Brain microvascular endothelial cell (primary cell): ENCODE results near the gene LDLRAD4.

ENCODE experiments used
- DNase-seq: peaks from one replicate; pipeline ENCODE4 v3.0.0-alpha.2; 2020
- H3K27ac ChIP-seq: fragments of 250-450 bp; sonication (Bioruptor Pico); 2 replicates; pipeline ENCODE4 v1.5.1; 2020; ENCODE audit warnings: mild to moderate bottlenecking, moderate library complexity
- H3K27me3 ChIP-seq: fragments of 250-450 bp; sonication (Bioruptor Pico); replicated peaks from 2 replicates; pipeline ENCODE4 v1.5.1; 2020; ENCODE audit warnings: mild to moderate bottlenecking
- H3K36me3 ChIP-seq: fragments of 250-450 bp; sonication (Bioruptor Pico); replicated peaks from 2 replicates; pipeline ENCODE4 v1.5.1; 2020; ENCODE audit warnings: mild to moderate bottlenecking
- H3K4me3 ChIP-seq: 2 replicates; pipeline ENCODE4 v1.5.1; 2011; ENCODE audit warnings: low read depth, mild to moderate bottlenecking, control low read depth, low read length, moderate library complexity
- in situ Hi-C: cut with HindIII; loops from 2 replicates; pipeline ENCODE4 v1.10.0; 2017; ENCODE audit warnings: low sequenced_read_pairs, low pct_ligation_motif_present
- TF ChIP-seq, protein P1 (sequence below): IDR thresholded peaks from 2 replicates; pipeline ENCODE4 v1.5.1; 2011; ENCODE audit warnings: low read depth, mild to moderate bottlenecking, moderate library complexity, low read length, control low read depth, inconsistent platforms; ENCODE audit errors: missing control alignments

LDLRAD4 gene

DNA sequence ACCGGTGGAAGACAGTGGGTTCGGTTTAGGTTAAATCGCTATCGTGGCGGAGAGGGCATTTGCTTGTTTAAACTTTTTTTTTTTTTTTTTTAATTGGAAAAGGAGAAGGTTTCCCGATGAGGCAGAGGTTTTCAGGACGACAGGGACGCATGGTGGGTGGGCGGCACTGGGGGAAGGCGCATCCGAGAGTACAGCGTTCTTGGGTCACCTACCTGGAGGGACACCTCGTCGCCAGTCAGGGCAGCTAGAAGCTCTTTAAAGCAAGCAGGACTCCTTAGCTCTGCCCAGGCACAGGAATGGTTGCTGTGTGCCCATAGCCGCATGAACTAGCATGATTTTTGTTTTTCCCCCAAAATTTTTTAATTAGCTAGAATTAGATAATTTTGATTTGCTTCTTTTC is 437 bp downstream of the LDLRAD4 start:
- in situ Hi-C loops: no loop called here
- no peak for DNase-seq
- H3K27ac ChIP-seq: no peak overlapping the region
- peaks cover 64% of the 10 kb centered on the region for H3K27me3 ChIP-seq
- TF ChIP-seq, protein P1, sequence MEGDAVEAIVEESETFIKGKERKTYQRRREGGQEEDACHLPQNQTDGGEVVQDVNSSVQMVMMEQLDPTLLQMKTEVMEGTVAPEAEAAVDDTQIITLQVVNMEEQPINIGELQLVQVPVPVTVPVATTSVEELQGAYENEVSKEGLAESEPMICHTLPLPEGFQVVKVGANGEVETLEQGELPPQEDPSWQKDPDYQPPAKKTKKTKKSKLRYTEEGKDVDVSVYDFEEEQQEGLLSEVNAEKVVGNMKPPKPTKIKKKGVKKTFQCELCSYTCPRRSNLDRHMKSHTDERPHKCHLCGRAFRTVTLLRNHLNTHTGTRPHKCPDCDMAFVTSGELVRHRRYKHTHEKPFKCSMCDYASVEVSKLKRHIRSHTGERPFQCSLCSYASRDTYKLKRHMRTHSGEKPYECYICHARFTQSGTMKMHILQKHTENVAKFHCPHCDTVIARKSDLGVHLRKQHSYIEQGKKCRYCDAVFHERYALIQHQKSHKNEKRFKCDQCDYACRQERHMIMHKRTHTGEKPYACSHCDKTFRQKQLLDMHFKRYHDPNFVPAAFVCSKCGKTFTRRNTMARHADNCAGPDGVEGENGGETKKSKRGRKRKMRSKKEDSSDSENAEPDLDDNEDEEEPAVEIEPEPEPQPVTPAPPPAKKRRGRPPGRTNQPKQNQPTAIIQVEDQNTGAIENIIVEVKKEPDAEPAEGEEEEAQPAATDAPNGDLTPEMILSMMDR: no peak
- no peak overlapping the region for H3K4me3 ChIP-seq
- H3K36me3 ChIP-seq: no peaks in the 10 kb centered on the region

DNA sequence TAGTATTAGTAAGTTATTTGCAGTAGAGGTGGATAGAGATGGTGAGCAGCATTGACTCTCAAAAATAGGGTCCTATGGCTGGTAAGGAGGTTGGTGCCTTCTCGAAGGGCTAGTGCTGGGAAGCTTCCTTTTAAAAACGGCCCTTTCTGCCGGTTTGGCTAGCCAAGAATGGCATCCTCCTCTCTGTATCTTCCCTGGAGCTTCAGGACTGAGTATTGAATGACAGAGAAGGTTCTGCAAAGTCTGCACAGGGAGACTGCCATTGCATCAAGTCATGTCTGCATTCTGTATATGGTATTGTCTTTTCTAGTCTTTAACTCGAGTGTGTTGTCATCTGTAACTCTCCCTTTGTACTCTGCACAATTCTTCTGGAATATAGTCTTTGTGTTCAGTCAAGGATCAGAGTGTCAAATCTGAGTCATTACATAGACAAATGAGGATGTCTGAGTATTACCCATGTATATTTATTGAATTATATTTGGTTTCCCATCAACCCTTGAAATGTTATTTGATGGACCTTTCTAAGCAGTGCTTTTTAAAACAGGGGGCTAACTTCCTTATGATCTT is 1.1 kb downstream of the LDLRAD4 start:
- Histone ChIP-seq H3K27ac (no peak overlapping the region), H3K4me3 (no peak overlapping the region), H3K27me3 (peaks cover 61% of the 10 kb centered on the region), H3K36me3 (no peaks in the 10 kb centered on the region)
- TF ChIP-seq, protein P1: no peak
- DNase-seq: no peak
- in situ Hi-C loops: no loop called here

DNA sequence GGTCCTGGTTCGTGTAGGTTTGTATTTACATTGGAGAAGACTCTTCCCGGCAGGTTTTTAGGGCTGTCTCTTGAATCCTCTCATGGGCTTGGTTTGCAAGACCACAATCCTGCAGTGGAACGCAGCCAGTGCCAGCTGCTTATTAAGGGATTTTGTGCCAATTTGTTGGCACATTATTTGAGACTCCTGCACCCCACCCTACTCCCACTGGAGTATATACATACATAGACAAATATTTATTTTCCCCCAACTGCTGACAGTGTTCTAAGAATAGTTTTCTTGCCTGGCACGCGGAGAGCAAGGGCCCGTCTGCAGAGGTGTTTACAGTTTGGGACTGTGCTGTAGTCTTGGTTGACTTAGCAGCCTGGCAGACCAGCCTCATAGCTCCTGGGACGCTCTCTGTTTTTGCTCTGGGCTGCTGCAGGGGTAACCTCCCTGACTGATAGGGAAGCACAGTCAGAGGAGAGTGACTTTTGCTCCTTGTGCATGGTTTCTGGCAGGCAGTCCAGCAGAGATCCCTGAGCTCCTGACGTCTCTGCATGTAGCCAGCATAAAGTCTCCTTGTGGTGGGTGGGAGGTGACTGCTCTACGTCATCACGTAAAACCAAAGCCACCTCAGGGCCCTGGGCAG is 1.9 kb downstream of the LDLRAD4 start:
- H3K4me3 ChIP-seq: no peak overlapping the region
- DNase-seq: no peak
- no peak overlapping the region for H3K27ac ChIP-seq
- in situ Hi-C loops: no loop called here
- TF ChIP-seq, protein P1: no peak
- peaks cover 57% of the 10 kb centered on the region for H3K27me3 ChIP-seq
- H3K36me3 ChIP-seq: no peaks in the 10 kb centered on the region

DNA sequence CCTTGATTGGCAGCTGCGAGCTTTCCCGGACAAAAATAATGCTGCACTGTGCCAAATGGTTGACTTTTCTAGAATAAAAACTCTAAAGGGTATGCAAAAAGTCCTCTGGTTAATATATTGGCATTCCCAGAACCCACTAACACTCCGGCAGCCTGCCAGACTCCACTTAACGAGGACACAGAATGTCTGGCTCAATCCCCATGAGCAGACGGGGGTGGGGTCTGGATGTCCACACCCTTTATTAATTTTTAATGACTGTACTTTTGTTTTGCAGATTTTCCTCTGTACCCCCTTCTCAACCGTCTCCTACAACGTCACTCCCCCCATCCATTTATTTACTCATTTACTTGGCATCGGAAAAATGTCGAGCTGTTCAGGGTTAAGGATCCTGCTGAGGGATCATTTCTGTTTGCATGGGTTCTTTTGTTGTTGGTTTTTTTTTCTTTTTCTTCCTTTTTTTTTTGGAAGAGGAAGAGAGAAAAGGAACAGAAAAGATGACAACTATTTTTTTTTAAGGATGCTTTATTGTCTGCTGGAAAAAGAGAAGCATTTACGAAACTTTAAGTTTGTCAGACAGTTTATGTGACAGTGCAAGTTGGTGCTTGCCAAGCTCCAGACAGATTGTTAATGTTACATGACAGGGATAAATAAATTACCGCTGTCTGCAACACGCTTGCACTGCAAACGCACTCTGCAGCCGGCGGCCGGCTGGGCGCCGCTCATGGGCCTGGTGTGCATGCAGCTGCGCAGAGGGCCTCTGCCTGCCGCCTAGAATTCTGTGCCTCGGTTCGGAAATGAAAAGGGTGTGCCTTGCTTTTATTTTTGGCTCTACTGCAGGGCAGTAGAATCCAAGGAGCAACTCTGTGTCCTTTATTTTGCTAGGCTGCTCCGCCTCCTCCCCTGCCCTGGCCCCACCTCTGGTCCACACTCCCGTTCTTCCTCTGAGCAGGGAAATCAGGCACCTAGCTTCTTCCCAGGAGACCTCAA is 3.6 kb downstream of the LDLRAD4 start:
- no peaks in the 10 kb centered on the region for H3K36me3 ChIP-seq
- no peak overlapping the region for H3K4me3 ChIP-seq
- H3K27me3 ChIP-seq: peaks cover 43% of the 10 kb centered on the region
- in situ Hi-C loops: no loop called here
- no peak overlapping the region for H3K27ac ChIP-seq
- TF ChIP-seq, protein P1: no peak
- DNase-seq: no peak

DNA sequence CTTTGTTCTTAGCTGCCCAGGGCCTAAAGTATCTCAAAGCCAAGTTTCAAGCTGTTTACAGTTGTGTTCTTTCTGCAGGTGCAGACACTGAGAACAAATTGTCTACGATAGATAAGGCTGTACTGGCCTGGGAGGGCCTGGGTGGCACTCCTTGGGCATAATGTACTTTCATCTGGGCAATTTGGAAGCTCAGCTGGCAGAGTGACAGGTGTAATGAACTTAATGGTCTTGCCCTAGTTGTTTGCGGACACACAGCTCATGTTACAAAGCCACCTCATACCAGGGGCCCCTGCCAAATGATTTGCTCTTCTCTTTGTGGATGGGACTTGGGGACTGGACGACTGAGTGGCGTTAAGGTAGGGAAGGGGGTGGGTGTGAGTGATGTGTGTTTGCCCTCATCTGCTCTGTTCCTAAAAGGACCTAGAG is 4.3 kb downstream of the LDLRAD4 start:
- in situ Hi-C loops: no loop called here
- no peak overlapping the region for H3K4me3 ChIP-seq
- TF ChIP-seq, protein P1: no peak
- H3K27me3 ChIP-seq: peaks cover 40% of the 10 kb centered on the region
- no peaks in the 10 kb centered on the region for H3K36me3 ChIP-seq
- H3K27ac ChIP-seq: no peak overlapping the region
- DNase-seq: no peak
